ENCODE data around the gene ROGDI. TPM values are rescaled to one million over a fixed set of nuclear protein-coding genes. Genes with fewer than 3 reads are reported as not detected.

Gene ROGDI
- polyA plus RNA-seq, 1 of the 3 experiments (the other 2 are of a cell fraction): 33.6 TPM

DNA sequence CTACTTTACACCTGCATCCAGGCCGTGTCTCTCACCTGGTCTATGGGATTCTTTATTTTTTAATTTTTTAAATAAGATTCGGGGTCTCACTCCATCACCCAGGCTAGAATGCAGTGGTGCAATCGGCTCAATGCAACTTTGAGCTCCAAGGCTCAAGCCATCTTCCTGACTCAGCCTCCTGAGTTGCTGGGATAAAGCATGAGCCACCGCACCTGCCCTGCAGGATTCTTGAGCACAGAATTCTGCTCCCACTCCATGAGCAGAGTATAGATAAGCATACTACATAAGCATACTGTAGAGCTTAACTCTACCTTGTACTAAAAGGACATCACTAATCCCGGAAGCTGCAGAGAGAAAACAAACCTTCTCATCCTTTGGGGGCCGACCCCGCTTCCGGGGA is 29.2 kb upstream of the ROGDI start:
- 94% methylated on average over 8 of the region's 8 CpGs for WGBS (ENCODE audit: low lambda C conversion rate)
- H3K4me2 ChIP-seq: no peak overlapping the region
- H3K27ac ChIP-seq (ENCODE audit: low read depth in 2 of 2, low read length in 1 of 2): no peak overlapping the region
- peaks cover 0 to 2% of the 10 kb centered on the region in 2 experiments; a peak in 1 of 4 replicates for H3K4me1 ChIP-seq (ENCODE audit: control insufficient read depth in 1 of 2, insufficient read depth in 2 of 2, low read depth in 1 of 2, low read length in 1 of 2)
- peaks cover 23% of the 10 kb centered on the region for H3K79me2 ChIP-seq (ENCODE audit: insufficient read depth)
- H2AFZ ChIP-seq (ENCODE audit: low read depth): no peak overlapping the region
- no peaks in the 10 kb centered on the region for H3K9me3 ChIP-seq
- H3K9ac ChIP-seq: no peak overlapping the region
- peaks cover 40 to 66% of the 10 kb centered on the region in 2 experiments for H3K36me3 ChIP-seq (replicated peaks in 1 of 2; ENCODE audit: control insufficient read depth in 1 of 2, insufficient read depth in 2 of 2, low read length in 1 of 2)
- ChIA-PET CTCF (no interaction called here), POLR2A (interaction anchor here (0.6 kb wide), 1 partner anchor 16 kb away, joined by 4 read pairs; no protein-coding TSS in a partner anchor)
- no peaks in the 10 kb centered on the region for H3K27me3 ChIP-seq (ENCODE audit: insufficient read depth)
- no peaks in the 10 kb centered on the region for H3K9me2 ChIP-seq
- no peak overlapping the region for H3K4me3 ChIP-seq (ENCODE audit: low read depth in 2 of 2, low read length in 1 of 2)
- H4K20me1 ChIP-seq (ENCODE audit: insufficient read depth): 0 out of 2 replicates have a peak, but pooled peaks cover 7% of the 10 kb centered on the region
- H3F3A ChIP-seq (replicated peaks; ENCODE audit: insufficient read depth): peaks cover 4% of the 10 kb centered on the region
- DNase-seq: no peak
- TF ChIP-seq, protein P1, sequence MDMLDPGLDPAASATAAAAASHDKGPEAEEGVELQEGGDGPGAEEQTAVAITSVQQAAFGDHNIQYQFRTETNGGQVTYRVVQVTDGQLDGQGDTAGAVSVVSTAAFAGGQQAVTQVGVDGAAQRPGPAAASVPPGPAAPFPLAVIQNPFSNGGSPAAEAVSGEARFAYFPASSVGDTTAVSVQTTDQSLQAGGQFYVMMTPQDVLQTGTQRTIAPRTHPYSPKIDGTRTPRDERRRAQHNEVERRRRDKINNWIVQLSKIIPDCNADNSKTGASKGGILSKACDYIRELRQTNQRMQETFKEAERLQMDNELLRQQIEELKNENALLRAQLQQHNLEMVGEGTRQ (IDR thresholded peaks at IDR 0.05; ENCODE audit: borderline replicate concordance, low read depth, low read length): no peak
- TF ChIP-seq, protein P2, sequence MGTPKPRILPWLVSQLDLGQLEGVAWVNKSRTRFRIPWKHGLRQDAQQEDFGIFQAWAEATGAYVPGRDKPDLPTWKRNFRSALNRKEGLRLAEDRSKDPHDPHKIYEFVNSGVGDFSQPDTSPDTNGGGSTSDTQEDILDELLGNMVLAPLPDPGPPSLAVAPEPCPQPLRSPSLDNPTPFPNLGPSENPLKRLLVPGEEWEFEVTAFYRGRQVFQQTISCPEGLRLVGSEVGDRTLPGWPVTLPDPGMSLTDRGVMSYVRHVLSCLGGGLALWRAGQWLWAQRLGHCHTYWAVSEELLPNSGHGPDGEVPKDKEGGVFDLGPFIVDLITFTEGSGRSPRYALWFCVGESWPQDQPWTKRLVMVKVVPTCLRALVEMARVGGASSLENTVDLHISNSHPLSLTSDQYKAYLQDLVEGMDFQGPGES (IDR thresholded peaks at IDR 0.05; ENCODE audit: low read depth, low read length): no peak
- TF ChIP-seq SMC3 (IDR thresholded peaks at IDR 0.05; ENCODE audit: low read depth, low read length) (no peak), POLR2AphosphoS5 (IDR thresholded peaks at IDR 0.05; ENCODE audit: low read depth, low read length) (no peak), RCOR1 (IDR thresholded peaks at IDR 0.05; ENCODE audit: low read length) (no peak), TEAD4 (IDR thresholded peaks at IDR 0.05; ENCODE audit: borderline replicate concordance, insufficient read depth) (no peak), GABPA (IDR thresholded peaks at IDR 0.05; ENCODE audit: low read depth) (no peak), ELF1 (IDR thresholded peaks at IDR 0.05) (no peak)
- TF ChIP-seq, protein P3, sequence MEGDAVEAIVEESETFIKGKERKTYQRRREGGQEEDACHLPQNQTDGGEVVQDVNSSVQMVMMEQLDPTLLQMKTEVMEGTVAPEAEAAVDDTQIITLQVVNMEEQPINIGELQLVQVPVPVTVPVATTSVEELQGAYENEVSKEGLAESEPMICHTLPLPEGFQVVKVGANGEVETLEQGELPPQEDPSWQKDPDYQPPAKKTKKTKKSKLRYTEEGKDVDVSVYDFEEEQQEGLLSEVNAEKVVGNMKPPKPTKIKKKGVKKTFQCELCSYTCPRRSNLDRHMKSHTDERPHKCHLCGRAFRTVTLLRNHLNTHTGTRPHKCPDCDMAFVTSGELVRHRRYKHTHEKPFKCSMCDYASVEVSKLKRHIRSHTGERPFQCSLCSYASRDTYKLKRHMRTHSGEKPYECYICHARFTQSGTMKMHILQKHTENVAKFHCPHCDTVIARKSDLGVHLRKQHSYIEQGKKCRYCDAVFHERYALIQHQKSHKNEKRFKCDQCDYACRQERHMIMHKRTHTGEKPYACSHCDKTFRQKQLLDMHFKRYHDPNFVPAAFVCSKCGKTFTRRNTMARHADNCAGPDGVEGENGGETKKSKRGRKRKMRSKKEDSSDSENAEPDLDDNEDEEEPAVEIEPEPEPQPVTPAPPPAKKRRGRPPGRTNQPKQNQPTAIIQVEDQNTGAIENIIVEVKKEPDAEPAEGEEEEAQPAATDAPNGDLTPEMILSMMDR (IDR thresholded peaks at IDR 0.05): no peak
- TF ChIP-seq, protein P4, sequence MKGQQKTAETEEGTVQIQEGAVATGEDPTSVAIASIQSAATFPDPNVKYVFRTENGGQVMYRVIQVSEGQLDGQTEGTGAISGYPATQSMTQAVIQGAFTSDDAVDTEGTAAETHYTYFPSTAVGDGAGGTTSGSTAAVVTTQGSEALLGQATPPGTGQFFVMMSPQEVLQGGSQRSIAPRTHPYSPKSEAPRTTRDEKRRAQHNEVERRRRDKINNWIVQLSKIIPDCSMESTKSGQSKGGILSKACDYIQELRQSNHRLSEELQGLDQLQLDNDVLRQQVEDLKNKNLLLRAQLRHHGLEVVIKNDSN (IDR thresholded peaks at IDR 0.05; ENCODE audit: borderline replicate concordance, low read depth): no peak

DNA sequence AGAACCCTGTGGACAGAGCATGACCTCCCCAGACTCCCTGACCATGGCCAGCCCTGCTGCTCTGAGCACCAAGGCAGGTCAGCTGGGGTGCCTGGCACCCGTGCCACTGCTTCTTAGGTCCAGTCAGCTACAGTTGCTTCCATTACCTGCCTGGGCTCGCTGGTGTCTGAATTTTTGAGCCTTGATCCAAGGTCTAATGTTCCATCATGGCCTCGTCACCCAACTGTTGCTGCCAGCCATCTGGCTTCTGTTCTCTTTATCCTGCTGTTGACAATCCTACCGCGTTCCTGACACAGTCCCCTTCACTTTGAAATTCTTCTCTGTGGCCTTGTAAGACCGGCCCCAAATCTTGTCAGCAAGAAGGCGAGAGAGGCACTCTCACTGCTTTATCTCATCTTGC is 28.0 kb upstream of the ROGDI start:
- Histone ChIP-seq H3K4me1 (ENCODE audit: control insufficient read depth in 1 of 2, insufficient read depth in 2 of 2, low read depth in 1 of 2, low read length in 1 of 2) (peaks cover 0 to 2% of the 10 kb centered on the region in 2 experiments; a peak in 1 of 4 replicates), H3K4me3 (ENCODE audit: low read depth in 2 of 2, low read length in 1 of 2) (no peak overlapping the region), H3K27me3 (ENCODE audit: insufficient read depth) (no peaks in the 10 kb centered on the region), H3K4me2 (no peak overlapping the region), H2AFZ (ENCODE audit: low read depth) (no peak overlapping the region), H3K9ac (no peak overlapping the region), H4K20me1 (ENCODE audit: insufficient read depth) (0 out of 2 replicates have a peak, but pooled peaks cover 7% of the 10 kb centered on the region), H3K9me3 (no peaks in the 10 kb centered on the region), H3F3A (replicated peaks; ENCODE audit: insufficient read depth) (peaks cover 4% of the 10 kb centered on the region), H3K27ac (ENCODE audit: low read depth in 2 of 2, low read length in 1 of 2) (no peak overlapping the region), H3K36me3 (replicated peaks in 1 of 2; ENCODE audit: control insufficient read depth in 1 of 2, insufficient read depth in 2 of 2, low read length in 1 of 2) (peaks cover 45 to 68% of the 10 kb centered on the region in 2 experiments), H3K9me2 (no peaks in the 10 kb centered on the region), H3K79me2 (ENCODE audit: insufficient read depth) (peaks cover 16% of the 10 kb centered on the region)
- no peak for TF ChIP-seq JUND (IDR thresholded peaks at IDR 0.05)
- DNase-seq: no peak
- 92% methylated on average over 6 of the region's 7 CpGs for WGBS (ENCODE audit: low lambda C conversion rate)
- ChIA-PET POLR2A (interaction anchor here (0.7 kb wide), 1 partner anchor 151 kb away, joined by 3 read pairs; no protein-coding TSS in a partner anchor), CTCF (no interaction called here)
